Measurements from ENCODE around the gene ANKRD18A. TPM values are rescaled to one million over a fixed set of nuclear protein-coding genes. Genes with fewer than 3 reads are reported as not detected.
"Not testable (repeated sequence)": the region's sequence is repeated elsewhere in the genome, so short reads cannot be mapped to it uniquely, and the experiment has no call there.

ANKRD18A gene
- total RNA-seq, 4 donors from 2014 or later, result 0.29 to 1.9 (median 1.0) TPM

DNA sequence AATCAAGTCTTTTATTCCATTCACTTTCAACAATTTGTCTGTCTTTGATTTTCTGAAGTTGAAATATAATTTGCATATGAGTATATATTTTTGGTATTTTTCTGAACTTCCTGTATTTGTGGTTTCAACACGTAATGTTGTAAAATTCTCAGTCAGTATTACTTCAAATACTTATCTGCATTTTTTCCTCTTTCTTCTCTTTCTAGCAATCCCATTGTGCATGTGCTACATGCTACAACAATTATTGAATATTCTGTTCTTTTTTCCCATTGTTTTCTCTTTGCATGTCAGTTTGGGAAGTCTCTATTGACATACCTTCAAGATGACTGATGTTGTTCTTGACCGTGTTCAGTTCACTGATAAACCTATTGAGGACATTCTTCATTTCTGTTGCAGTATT is 5.6 kb upstream of the ANKRD18A start:
- peaks cover 15 to 16% (median 16%) of the 10 kb centered on the region in 3 donors for H3K4me1 ChIP-seq
- H3K27ac ChIP-seq, result no peak overlapping the region
- peaks cover 0 to 34% (median 5%) of the 10 kb centered on the region in 4 donors for H3K27me3 ChIP-seq
- DNase-seq, result no peak
- intact Hi-C loops (cut with DNase I), result no loop called here
- H3K9me3 ChIP-seq, result peaks cover 0 to 7% (median 4%) of the 10 kb centered on the region in 3 donors
- TF ChIP-seq, protein P1, sequence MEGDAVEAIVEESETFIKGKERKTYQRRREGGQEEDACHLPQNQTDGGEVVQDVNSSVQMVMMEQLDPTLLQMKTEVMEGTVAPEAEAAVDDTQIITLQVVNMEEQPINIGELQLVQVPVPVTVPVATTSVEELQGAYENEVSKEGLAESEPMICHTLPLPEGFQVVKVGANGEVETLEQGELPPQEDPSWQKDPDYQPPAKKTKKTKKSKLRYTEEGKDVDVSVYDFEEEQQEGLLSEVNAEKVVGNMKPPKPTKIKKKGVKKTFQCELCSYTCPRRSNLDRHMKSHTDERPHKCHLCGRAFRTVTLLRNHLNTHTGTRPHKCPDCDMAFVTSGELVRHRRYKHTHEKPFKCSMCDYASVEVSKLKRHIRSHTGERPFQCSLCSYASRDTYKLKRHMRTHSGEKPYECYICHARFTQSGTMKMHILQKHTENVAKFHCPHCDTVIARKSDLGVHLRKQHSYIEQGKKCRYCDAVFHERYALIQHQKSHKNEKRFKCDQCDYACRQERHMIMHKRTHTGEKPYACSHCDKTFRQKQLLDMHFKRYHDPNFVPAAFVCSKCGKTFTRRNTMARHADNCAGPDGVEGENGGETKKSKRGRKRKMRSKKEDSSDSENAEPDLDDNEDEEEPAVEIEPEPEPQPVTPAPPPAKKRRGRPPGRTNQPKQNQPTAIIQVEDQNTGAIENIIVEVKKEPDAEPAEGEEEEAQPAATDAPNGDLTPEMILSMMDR (IDR thresholded peaks at IDR 0.05), result no peak
- TF ChIP-seq POLR2A (IDR thresholded peaks at IDR 0.05), result no peak
- H3K4me3 ChIP-seq, result no peak overlapping the region
- 56 to 58% methylated on average over 2 of the region's 2 CpGs for WGBS, 2 donors
- H3K36me3 ChIP-seq, result no peaks in the 10 kb centered on the region

- no peak for DNase-seq
- Histone ChIP-seq H3K27me3 (peaks cover 0 to 62% (median 8%) of the 10 kb centered on the region in 4 donors), H3K9me3 (peaks cover 0 to 7% (median 4%) of the 10 kb centered on the region in 3 donors), H3K27ac (no peak overlapping the region), H3K36me3 (no peaks in the 10 kb centered on the region), H3K4me3 (no peak overlapping the region), H3K4me1 (peaks cover 24 to 34% (median 26%) of the 10 kb centered on the region in 3 donors)
- intact Hi-C loops (cut with DNase I), result no loop called here
- WGBS, 2 donors, result 65 to 76% methylated on average over 2 of the region's 2 CpGs
- no peak for TF ChIP-seq POLR2A (IDR thresholded peaks at IDR 0.05)
- TF ChIP-seq, protein P1 (IDR thresholded peaks at IDR 0.05), result no peak
These were observed 2.6 kb upstream of the ANKRD18A start for GRCh38 chr9:38622951-38623350.

- no peak for DNase-seq
- 14 to 31% methylated on average over 11 to 17 of the region's 30 CpGs for WGBS, 2 donors
- peak overlapping the region in 3 of 4 donors; percentile 59 to 70 (median 60) for H3K4me3 ChIP-seq
- TF ChIP-seq POLR2A (IDR thresholded peaks at IDR 0.05), result no peak
- H3K27me3 ChIP-seq, result peaks cover 0 to 65% (median 8%) of the 10 kb centered on the region in 4 donors
- H3K36me3 ChIP-seq, result no peaks in the 10 kb centered on the region
- H3K4me1 ChIP-seq, result peaks cover 24 to 34% (median 26%) of the 10 kb centered on the region in 3 donors
- H3K27ac ChIP-seq, result no peak overlapping the region
- intact Hi-C loops (cut with DNase I), result no loop called here
- peaks cover 0 to 7% (median 4%) of the 10 kb centered on the region in 3 donors for H3K9me3 ChIP-seq
These were observed 1.9 kb upstream of the ANKRD18A start for GRCh38 chr9:38622288-38622674.

DNA sequence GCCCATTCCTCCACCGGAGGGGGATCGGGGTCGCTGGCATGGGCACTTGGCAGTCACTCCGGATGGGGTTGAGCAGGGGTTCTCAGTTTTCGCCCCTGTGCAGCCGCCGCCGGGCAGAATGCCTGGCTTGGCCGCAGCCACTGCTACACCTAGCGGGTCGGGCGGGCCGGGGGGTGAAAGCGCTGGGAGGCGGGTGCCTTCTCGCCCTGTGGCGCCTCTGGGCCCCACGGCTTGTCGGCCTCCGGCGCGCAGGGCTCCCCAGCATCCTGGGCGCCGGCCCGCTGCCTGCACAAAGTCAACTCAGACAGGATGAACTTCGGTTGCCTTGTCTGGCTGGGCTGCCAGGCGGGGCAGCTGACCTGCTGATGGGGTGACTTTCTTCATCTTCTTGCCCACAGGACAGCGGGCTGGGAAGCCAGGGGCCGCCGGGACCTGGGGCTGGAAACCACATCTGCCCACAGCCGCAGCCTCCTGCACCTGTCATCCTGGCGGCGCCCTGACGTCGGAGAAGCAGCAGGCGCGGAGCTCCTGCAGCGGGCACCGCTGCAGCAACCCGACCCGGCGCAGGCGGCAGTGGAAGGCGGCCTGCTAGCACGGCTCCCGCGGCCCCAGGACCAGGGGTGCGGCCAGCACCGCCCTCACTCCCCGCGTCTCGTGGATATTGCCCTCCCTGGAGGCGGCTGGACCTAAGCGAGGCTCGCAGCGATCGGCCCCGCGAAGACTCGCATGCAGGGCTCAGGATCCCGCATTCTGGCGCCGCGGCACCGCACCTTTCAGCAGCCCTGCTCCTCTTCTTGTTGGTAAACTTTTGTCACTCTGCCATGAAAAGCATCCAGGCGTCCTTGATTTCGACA is 1.3 kb upstream of the ANKRD18A start:
- DNase-seq, result no peak
- Histone ChIP-seq H3K4me1 (peaks cover 24 to 34% (median 26%) of the 10 kb centered on the region in 3 donors), H3K27ac (no peak overlapping the region), H3K4me3 (peak overlapping the region; percentile 39 to 70 (median 60)), H3K9me3 (peaks cover 0 to 7% (median 4%) of the 10 kb centered on the region in 3 donors), H3K36me3 (no peaks in the 10 kb centered on the region), H3K27me3 (peaks cover 0 to 71% (median 8%) of the 10 kb centered on the region in 4 donors)
- intact Hi-C loops (cut with DNase I), result no loop called here
- 0% methylated on average over 3 of the region's 67 CpGs; no CpG with 5 or more reads in 1 of the 2 donors for WGBS, 2 donors
- no peak for TF ChIP-seq POLR2A (IDR thresholded peaks at IDR 0.05)
- TF ChIP-seq, protein P1 (IDR thresholded peaks at IDR 0.05), result no peak

DNA sequence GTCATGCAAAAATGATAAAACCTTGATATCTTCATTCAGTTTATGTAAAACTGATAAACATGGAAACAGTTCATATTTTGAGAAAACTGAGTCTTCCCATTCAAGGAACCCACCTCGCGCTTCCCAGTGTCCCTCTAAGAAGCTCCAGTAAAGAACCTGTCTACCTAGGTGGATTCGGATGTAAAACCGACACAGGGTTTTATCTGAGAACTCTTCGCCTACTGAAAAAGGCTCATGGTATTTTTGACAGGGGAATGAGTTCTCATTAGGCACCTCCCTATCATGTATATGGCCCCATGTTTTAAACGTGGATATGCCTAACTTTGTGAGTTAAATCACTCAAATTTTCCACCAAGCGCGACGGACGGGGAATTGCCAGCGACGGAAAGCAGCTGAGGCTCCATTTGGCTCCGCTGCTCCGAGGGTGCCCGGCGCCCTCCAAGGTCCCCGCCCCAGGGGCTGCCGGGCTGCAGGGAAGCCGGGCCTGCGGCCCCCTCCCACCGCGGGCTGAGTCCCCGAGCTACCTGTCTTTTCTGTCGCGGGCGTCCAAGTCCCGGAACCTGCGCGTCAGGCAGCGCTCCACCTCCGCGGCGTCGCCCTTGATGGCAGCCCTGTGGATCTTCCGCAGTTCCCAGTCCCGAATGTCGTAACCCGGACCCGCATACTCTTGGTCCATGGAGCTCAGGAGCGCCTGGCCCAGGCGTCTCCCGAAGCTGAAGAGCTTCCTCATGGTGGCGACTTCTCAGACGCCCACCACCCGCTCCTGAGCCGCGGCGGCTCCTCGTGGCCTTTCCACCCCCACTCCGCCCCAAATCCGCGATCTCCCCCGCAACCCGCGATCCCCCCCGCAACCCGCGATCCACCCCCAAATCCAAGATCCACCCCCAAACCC is 594 bp downstream of the ANKRD18A start:
- whole genome bisulfite sequencing, 2 donors, result 5% methylated on average over 20 to 26 of the region's 58 CpGs
- Histone ChIP-seq H3K27ac (peak overlapping the region; percentile 14 to 61 (median 38)), H3K4me3 (peak overlapping the region; percentile 39 to 70 (median 60)), H3K36me3 (no peaks in the 10 kb centered on the region), H3K27me3 (peaks cover 0 to 76% (median 8%) of the 10 kb centered on the region in 4 donors), H3K4me1 (peaks cover 24 to 34% (median 26%) of the 10 kb centered on the region in 3 donors), H3K9me3 (peaks cover 0 to 7% (median 4%) of the 10 kb centered on the region in 3 donors)
- no peak for DNase-seq
- intact Hi-C loops (cut with DNase I), result no loop called here
- TF ChIP-seq POLR2A (IDR thresholded peaks at IDR 0.05), result no peak
- TF ChIP-seq, protein P1 (IDR thresholded peaks at IDR 0.05), result no peak

DNA sequence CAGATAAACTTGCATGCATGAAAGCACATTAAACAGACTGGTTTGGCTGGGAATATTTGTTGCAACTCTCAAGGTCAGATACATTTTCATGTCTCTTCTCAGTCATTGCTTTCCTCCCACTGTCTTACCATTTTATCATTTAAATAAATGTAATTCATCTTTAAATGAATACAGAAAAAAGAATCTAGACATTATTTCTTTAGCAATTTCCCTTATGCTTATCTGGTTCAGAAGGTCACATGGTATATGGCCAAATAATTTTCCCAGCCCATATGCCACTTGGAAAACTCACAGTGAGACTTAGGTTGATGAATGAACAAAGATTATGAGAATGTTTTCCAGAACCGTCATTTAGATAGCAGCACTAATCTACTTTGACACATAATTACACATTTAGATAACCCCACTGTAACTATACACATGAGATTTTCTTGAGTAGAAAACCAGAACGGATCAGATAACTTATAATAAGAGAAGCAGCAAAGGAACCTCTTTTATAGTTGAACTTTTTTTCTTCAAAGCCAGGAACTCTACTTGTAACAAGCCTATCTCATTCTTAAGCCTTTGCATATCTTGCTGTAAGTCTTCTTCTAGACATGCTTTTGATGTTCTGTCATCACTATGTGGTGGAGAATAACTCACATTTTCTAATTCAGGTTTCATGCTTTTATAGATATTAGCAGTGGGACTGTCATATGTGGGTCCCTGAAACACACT is 22.2 kb downstream of the ANKRD18A start:
- H3K9me3 ChIP-seq; H3K4me3 ChIP-seq; H3K27ac ChIP-seq; H3K27me3 ChIP-seq; H3K4me1 ChIP-seq; DNase-seq; intact Hi-C loops (cut with DNase I); H3K36me3 ChIP-seq: not testable (repeated sequence)
- WGBS, 2 donors, result 49 to 52% methylated on average over 2 of the region's 2 CpGs

DNA sequence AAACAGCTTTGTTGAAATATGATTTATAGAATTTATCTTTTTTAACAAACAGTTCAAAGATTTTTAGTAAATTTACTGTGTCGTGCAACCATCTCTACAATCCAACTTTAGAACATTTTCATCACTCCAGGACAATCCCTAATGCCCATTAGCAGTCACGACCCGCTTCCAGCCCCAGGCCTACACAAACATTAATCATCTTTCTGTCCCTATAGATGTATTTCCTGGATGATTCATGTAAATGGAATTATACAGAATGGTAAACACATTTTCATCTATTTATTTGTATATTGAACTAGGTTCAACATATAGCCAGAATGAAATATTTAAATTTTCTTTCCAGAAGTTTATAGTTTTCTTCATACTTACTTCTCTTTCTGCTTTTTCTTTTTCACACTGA is 25.3 kb downstream of the ANKRD18A start:
- DNase-seq; intact Hi-C loops (cut with DNase I); H3K27ac ChIP-seq; H3K27me3 ChIP-seq; H3K4me3 ChIP-seq; H3K36me3 ChIP-seq; H3K4me1 ChIP-seq; H3K9me3 ChIP-seq: not testable (repeated sequence)
- WGBS, 2 donors, result 57 to 58% methylated on average over 3 of the region's 3 CpGs

All from esophagus squamous epithelium (tissue), 5 donors.